Thymus (tissue), 11 donors: ENCODE results near the gene GPS2. TPM values are rescaled to one million over a fixed set of nuclear protein-coding genes. Genes with fewer than 3 reads are reported as not detected.

Source experiments
- DNase-seq, 9 donors: peaks; one replicate each; pipeline ENCODE4 v3.0.0-alpha.2; 2013; ENCODE audit warnings: low spot score in 9 of 9, low read depth in 6 of 9, missing footprints in 1 of 9
- H3K27ac ChIP-seq, 2 donors: one replicate each; pipeline ENCODE4 v1.5.1; 2013; ENCODE audit warnings: control low read depth in 1 of 2, low read depth in 1 of 2, low read length in 1 of 2, mild to moderate bottlenecking in 1 of 2, moderate library complexity in 1 of 2
- H3K27me3 ChIP-seq, 2 donors: one replicate each; pipeline ENCODE4 v1.5.1; 2013; ENCODE audit warnings: low read length in 1 of 2; ENCODE audit not compliant: control insufficient read depth in 2 of 2, insufficient read depth in 1 of 2
- H3K36me3 ChIP-seq, 2 donors: one replicate each; pipeline ENCODE4 v1.5.1; 2013; ENCODE audit warnings: low read length in 1 of 2, mild to moderate bottlenecking in 1 of 2, moderate library complexity in 1 of 2; ENCODE audit not compliant: control insufficient read depth in 2 of 2, insufficient read depth in 2 of 2
- H3K4me1 ChIP-seq, 2 donors: one replicate each; pipeline ENCODE4 v1.5.1; 2013; ENCODE audit warnings: low read length in 2 of 2; ENCODE audit not compliant: control insufficient read depth in 2 of 2, insufficient read depth in 2 of 2
- H3K4me3 ChIP-seq, 2 donors: one replicate each; pipeline ENCODE4 v1.5.1; 2013; ENCODE audit warnings: low read length in 2 of 2, control low read depth in 1 of 2, mild to moderate bottlenecking in 1 of 2
- H3K9me3 ChIP-seq, 2 donors: one replicate each; pipeline ENCODE4 v1.5.1; 2013; ENCODE audit warnings: low read length in 1 of 2, mild to moderate bottlenecking in 1 of 2; ENCODE audit not compliant: control insufficient read depth in 2 of 2, insufficient read depth in 1 of 2
- WGBS: extraction: QIAGEN DNeasy Blood & Tissue Kit; methylation state at CpG from one replicate; pipeline ENCODE4 v1.1.7; 2013; 5-methylcytosine and 5-hydroxymethylcytosine counted together
- polyA plus RNA-seq: library from polyadenylated mRNA; stranded (reverse); fragments of 200-250 nt; gene quantifications from one replicate; pipeline ENCODE4 v1.2.3, GENCODE V29; 2013
- total RNA-seq: library from RNA; stranded (reverse); fragments of 120-200 nt; gene quantifications from one replicate; pipeline ENCODE4 v1.2.4, GENCODE V29; 2013
- donor health status: healthy.

The GPS2 gene
- total and polyA plus RNA-seq, 2 donors: 49.2 to 71.3 TPM

DNA sequence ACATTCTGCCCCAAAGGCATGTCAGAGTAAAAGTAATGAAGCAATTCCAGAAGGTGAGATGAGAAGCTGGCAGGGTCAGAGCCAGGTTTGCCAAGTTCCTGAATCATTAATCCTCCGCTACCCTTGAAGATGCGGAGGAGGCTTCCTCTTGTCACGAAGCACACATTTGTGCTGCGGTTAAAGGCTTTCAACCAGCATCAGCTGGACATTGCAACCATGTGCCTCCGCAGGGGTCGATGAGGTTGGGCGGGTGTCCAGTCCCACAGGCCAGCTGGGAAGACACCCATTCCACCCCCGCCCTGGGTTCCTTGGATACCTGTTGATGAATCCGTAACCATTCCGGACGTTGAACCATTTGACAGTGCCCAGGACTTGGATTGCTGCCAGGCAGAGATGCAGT lies 22.0 kb downstream of the GPS2 start:
- Histone ChIP-seq H3K4me1 (peaks cover 24 to 38% of the 10 kb centered on the region in 2 donors), H3K27me3 (peaks cover 29 to 85% of the 10 kb centered on the region in 2 donors), H3K36me3 (no peaks in the 10 kb centered on the region), H3K27ac (no peak overlapping the region), H3K9me3 (no peaks in the 10 kb centered on the region), H3K4me3 (no peak overlapping the region)
- no peak for DNase-seq
- 94% methylated on average over 11 of the region's 11 CpGs for WGBS

DNA sequence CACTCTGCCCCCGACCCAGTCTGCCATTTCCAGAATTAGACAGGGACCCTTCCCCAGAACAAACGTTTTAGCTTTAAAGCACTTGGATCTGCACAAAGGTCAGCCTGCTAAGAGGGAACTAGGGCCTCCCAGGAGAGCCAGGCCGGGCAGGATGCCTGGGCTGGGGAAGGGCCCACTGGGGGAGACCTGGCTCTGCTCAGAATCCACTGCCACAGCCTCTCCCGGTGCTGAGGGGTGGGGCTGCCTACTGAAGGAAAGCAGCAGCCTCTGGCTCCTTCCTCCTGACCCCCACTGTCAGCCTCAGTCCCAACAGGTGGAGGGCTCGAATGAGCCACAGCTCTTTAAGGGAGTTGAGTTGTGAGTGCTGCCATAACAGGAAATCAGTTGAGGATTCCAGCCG lies 22.4 kb downstream of the GPS2 start:
- no peak overlapping the region for H3K27ac ChIP-seq
- peaks cover 29 to 87% of the 10 kb centered on the region in 2 donors for H3K27me3 ChIP-seq
- no peak overlapping the region for H3K4me3 ChIP-seq
- DNase-seq: no peak
- peaks cover 24 to 38% of the 10 kb centered on the region in 2 donors for H3K4me1 ChIP-seq
- H3K9me3 ChIP-seq: no peaks in the 10 kb centered on the region
- H3K36me3 ChIP-seq: no peaks in the 10 kb centered on the region
- WGBS: 46% methylated on average over 6 of the region's 6 CpGs

- 95% methylated on average over 2 of the region's 2 CpGs for WGBS
- Histone ChIP-seq H3K4me1 (peaks cover 24 to 38% of the 10 kb centered on the region in 2 donors), H3K4me3 (no peak overlapping the region), H3K27ac (no peak overlapping the region), H3K27me3 (peaks cover 29 to 90% of the 10 kb centered on the region in 2 donors), H3K9me3 (no peaks in the 10 kb centered on the region), H3K36me3 (no peaks in the 10 kb centered on the region)
- no peak for DNase-seq
Measured at GRCh38 chr17:7292194-7292593, 23.0 kb downstream of the GPS2 start.

GRCh38 chr17:7290685-7291084 lies 24.5 kb downstream of the GPS2 start:
- H3K4me1 ChIP-seq: peaks cover 16 to 27% of the 10 kb centered on the region in 2 donors
- WGBS: 95% methylated on average over 11 of the region's 11 CpGs
- H3K27ac ChIP-seq: no peak overlapping the region
- no peaks in the 10 kb centered on the region for H3K36me3 ChIP-seq
- no peak for DNase-seq
- no peaks in the 10 kb centered on the region for H3K9me3 ChIP-seq
- H3K4me3 ChIP-seq: no peak overlapping the region
- H3K27me3 ChIP-seq: peaks cover 28 to 88% of the 10 kb centered on the region in 2 donors

- H3K4me1 ChIP-seq: peaks cover 14 to 23% of the 10 kb centered on the region in 2 donors
- no peak for DNase-seq
- H3K27me3 ChIP-seq: peaks cover 27 to 88% of the 10 kb centered on the region in 2 donors
- H3K27ac ChIP-seq: no peak overlapping the region
- H3K9me3 ChIP-seq: no peaks in the 10 kb centered on the region
- 96% methylated on average over 19 of the region's 19 CpGs for WGBS
- H3K36me3 ChIP-seq: no peaks in the 10 kb centered on the region
- H3K4me3 ChIP-seq: no peak overlapping the region
Measured at GRCh38 chr17:7290166-7290565, 25.0 kb downstream of the GPS2 start.

- WGBS: 92% methylated on average over 18 of the region's 18 CpGs
- DNase-seq: no peak
- Histone ChIP-seq H3K36me3 (no peaks in the 10 kb centered on the region), H3K4me3 (no peak overlapping the region), H3K27me3 (peaks cover 27 to 89% of the 10 kb centered on the region in 2 donors), H3K27ac (no peak overlapping the region), H3K4me1 (peaks cover 8 to 17% of the 10 kb centered on the region in 2 donors), H3K9me3 (no peaks in the 10 kb centered on the region)
Measured at GRCh38 chr17:7289256-7290032, 25.7 kb downstream of the GPS2 start.

DNA sequence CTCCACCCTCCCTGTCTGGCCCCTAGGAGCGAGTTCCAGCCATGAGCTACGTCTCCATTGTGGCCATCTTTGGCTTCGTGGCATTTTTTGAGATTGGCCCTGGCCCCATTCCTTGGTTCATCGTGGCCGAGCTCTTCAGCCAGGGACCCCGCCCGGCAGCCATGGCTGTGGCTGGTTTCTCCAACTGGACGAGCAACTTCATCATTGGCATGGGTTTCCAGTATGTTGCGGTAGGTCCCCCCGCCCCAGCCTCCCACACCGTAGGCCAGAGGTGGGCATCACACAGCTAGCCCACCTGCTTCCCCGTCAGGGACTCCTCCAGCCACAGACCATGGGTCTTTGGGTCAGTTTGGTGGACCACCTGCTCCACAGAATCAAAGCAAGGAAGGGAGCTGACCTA lies 29.5 kb downstream of the GPS2 start:
- no peak overlapping the region for H3K27ac ChIP-seq
- WGBS: 98% methylated on average over 12 of the region's 12 CpGs

GRCh38 chr17:7284911-7285310 lies 30.2 kb downstream of the GPS2 start:
- WGBS: 98% methylated on average over 16 of the region's 16 CpGs
- Histone ChIP-seq H3K4me3 (no peak overlapping the region), H3K9me3 (peaks cover 0 to 13% of the 10 kb centered on the region in 2 donors), H3K4me1 (peaks cover 19 to 24% of the 10 kb centered on the region in 2 donors), H3K27ac (no peak overlapping the region), H3K27me3 (peaks cover 33 to 90% of the 10 kb centered on the region in 2 donors), H3K36me3 (no peaks in the 10 kb centered on the region)
- no peak for DNase-seq

More for the DNA sequence above, 29.5 kb downstream of the GPS2 start:
- Histone ChIP-seq H3K36me3 (no peaks in the 10 kb centered on the region), H3K4me1 (peaks cover 19% of the 10 kb centered on the region in 2 donors), H3K9me3 (peaks cover 0 to 12% of the 10 kb centered on the region in 2 donors), H3K4me3 (no peak overlapping the region), H3K27me3 (peaks cover 34 to 90% of the 10 kb centered on the region in 2 donors)
- no peak for DNase-seq

- peaks cover 0 to 13% of the 10 kb centered on the region in 2 donors for H3K9me3 ChIP-seq
- peaks cover 19 to 24% of the 10 kb centered on the region in 2 donors for H3K4me1 ChIP-seq
- 84% methylated on average over 18 of the region's 18 CpGs for WGBS
- H3K4me3 ChIP-seq: no peak overlapping the region
- H3K36me3 ChIP-seq: no peaks in the 10 kb centered on the region
- no peak for DNase-seq
- peaks cover 33 to 88% of the 10 kb centered on the region in 2 donors for H3K27me3 ChIP-seq
- no peak overlapping the region for H3K27ac ChIP-seq
Measured at GRCh38 chr17:7283471-7284216, 31.5 kb downstream of the GPS2 start.
